Measurements from ENCODE around the gene LAPTM4A.
A peak's percentile ranks its signal among the peaks of the same experiment; 100 is the strongest.

The LAPTM4A gene

DNA sequence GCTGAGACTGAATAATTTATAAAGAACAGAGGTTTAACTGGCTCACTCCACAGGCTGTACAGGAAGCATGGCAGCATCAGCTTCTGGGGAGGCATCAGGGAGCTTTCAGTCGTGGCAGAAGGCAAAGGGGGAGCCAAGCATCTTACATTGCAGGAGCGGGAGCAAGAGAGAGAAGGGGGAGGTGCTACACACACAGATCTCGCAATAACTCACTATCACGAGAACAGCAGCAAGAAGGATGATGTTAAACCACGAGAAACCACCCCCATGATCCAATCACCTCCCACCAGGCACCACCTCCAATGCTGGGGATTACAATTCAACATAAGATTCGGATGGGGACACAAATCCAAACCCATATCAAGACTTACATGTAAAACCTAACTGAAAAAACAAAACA, 21.2 kb downstream of the LAPTM4A start:
- in situ Hi-C loops (cut with MboI; ENCODE audit: low pct_unique_long_range_greater_than_20kb, low sequenced_read_pairs): no loop called here
- no peak for DNase-seq

GRCh38 chr2:20027705-20028434, 23.6 kb downstream of the LAPTM4A start:
- in situ Hi-C loops (cut with MboI; ENCODE audit: low pct_unique_long_range_greater_than_20kb, low sequenced_read_pairs): no loop called here
- no peak for DNase-seq

GRCh38 chr2:20027260-20027677, 24.2 kb downstream of the LAPTM4A start:
- in situ Hi-C loops (cut with MboI; ENCODE audit: low pct_unique_long_range_greater_than_20kb, low sequenced_read_pairs): no loop called here
- DNase-seq: no peak

GRCh38 chr2:20025065-20025786, 26.2 kb downstream of the LAPTM4A start:
- DNase-seq: no peak
- in situ Hi-C loops (cut with MboI; ENCODE audit: low pct_unique_long_range_greater_than_20kb, low sequenced_read_pairs): no loop called here

- in situ Hi-C loops (cut with MboI; ENCODE audit: low pct_unique_long_range_greater_than_20kb, low sequenced_read_pairs): no loop called here
- DNase-seq: peak; percentile 28
Observed at GRCh38 chr2:20023688-20024087, 27.7 kb downstream of the LAPTM4A start.

GRCh38 chr2:20021405-20022009, 29.9 kb downstream of the LAPTM4A start:
- in situ Hi-C loops (cut with MboI; ENCODE audit: low pct_unique_long_range_greater_than_20kb, low sequenced_read_pairs): no loop called here
- DNase-seq: peak; percentile 29

DNA sequence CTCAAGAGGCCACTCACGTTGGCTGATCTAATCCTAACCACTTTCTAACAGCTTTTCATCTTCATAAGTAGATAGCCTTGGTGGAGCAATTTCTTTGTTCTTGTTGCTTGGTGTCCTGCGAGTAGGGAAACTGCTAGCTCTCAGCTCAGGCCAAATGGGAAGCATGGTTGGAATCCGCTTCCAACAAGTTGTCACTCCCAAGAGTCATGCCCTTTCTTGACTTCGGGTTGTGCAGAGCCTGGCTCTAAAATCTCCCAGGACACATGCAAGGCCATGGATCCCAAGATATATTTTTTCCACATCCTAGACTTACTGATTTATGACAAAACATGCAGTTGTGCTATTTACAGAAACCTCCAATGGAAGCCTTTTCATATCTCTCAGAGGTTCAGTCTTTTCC, 31.7 kb downstream of the LAPTM4A start:
- DNase-seq: no peak
- in situ Hi-C loops (cut with MboI; ENCODE audit: low pct_unique_long_range_greater_than_20kb, low sequenced_read_pairs): no loop called here

DNA sequence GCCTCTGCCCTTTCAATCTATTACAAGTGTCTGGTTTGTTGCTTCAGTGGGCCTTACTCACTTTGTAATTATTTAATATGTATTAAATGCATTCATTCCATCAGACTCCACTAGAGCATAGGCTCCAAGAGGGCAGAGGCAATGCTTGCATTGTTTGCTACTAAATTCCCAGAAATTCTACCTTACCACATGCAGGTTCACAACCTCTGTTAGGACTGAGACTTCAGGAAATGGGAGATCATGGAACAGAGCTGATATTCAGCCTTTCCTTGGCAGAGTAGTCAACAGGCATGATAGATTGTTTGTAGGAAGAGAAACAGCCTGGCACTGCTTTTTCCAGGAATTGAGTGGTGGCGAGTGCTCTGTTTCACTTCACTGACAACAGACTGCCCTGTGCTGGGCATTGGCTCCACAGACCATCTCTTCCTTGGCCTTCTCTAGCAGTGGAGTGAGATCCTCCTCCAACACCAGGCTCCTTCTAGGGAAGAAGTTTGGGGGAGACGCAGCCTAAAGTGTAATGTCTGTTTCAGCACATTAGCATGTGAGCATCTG, 32.8 kb downstream of the LAPTM4A start:
- no peak for DNase-seq
- in situ Hi-C loops (cut with MboI; ENCODE audit: low pct_unique_long_range_greater_than_20kb, low sequenced_read_pairs): no loop called here

GRCh38 chr2:20016346-20016745, 35.1 kb downstream of the LAPTM4A start:
- in situ Hi-C loops (cut with MboI; ENCODE audit: low pct_unique_long_range_greater_than_20kb, low sequenced_read_pairs): no loop called here
- no peak for DNase-seq

- in situ Hi-C loops (cut with MboI; ENCODE audit: low pct_unique_long_range_greater_than_20kb, low sequenced_read_pairs): no loop called here
- DNase-seq: peak; percentile 65
Observed at GRCh38 chr2:20015482-20016083, 35.8 kb downstream of the LAPTM4A start.

DNA sequence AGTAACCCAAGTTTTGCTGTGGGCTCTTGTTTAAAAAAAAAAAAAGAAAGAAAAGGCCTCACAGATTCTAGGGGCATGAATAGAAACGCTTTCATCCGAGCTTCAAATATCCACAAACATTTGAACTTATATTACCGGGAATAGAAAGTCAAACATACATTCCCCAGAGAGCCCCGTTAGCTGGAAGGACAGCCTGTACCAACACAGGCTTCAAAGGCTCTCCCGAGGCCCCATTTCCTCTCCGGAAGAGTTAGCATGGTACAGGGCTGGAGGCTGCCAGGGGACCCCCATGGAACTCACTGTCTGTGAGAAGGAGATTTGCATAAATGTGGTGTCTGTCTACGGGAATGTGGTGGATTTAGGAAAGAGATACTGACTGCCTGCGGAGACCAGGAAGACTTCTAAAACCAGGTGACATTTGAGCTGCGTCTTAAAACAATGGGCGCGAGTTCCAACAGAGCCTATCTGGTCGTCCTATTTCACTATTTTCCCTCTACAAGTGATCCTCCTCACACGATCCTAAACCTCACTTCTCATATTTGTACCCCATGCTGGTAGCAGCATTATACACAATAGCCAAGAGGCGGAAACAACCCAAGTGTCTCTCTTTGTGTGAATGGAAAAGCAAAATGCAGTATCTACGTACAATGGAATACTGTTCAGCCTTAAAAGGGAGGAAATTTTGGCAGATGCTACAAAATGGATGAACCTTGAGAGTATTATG, 38.1 kb downstream of the LAPTM4A start:
- no peak for DNase-seq
- in situ Hi-C loops (cut with MboI; ENCODE audit: low pct_unique_long_range_greater_than_20kb, low sequenced_read_pairs): no loop called here

- in situ Hi-C loops (cut with MboI; ENCODE audit: low pct_unique_long_range_greater_than_20kb, low sequenced_read_pairs): no loop called here
Observed at GRCh38 chr2:20012282-20013125, 38.9 kb downstream of the LAPTM4A start, which contains the start of gene MATN3. Gene MATN3, minus strand, starts transcription at chr2:20012668. Its CDS starts 37 bp downstream, at chr2:20012631.

DNA sequence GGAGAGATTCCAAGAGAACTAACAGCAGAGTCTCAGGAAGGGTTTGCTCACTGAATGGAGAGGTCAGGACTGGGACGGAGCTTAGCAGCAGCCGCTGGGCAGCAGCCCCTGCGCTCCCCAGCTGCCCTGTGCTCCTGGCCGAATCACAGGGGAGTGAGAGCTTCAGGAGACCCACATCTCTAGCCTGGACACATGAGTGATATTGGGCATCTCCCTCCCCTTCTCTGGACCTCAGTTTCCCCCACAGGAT, 39.5 kb downstream of the LAPTM4A start:
- in situ Hi-C loops (cut with MboI; ENCODE audit: low pct_unique_long_range_greater_than_20kb, low sequenced_read_pairs): no loop called here

More at GRCh38 chr2:20012282-20013125, 38.9 kb downstream of the LAPTM4A start, which contains the start of gene MATN3:
- DNase-seq: no peak

GRCh38 chr2:20011276-20012031, 40.0 kb downstream of the LAPTM4A start:
- DNase-seq: no peak
- in situ Hi-C loops (cut with MboI; ENCODE audit: low pct_unique_long_range_greater_than_20kb, low sequenced_read_pairs): no loop called here

More for the DNA sequence above, 39.5 kb downstream of the LAPTM4A start:
- DNase-seq: no peak

DNA sequence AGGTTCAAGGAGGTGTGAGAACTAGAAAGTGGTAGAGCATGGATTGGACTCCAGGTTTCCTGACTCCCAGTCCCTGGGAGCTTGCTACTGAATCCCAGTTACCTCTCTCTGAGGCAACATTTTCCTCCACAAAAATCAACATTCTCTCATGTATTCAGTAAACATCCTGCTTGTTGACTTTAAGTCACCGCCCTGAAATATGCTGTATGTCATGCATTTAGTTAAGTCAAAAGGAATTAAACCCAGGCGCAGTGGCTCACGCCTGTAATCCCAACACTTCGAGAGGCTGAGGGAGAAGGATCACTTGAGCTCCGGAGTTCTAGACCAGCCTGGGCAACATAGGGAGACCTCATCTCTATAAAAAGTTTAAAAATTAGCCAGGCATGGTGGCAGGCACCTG, 42.7 kb downstream of the LAPTM4A start:
- DNase-seq: no peak
- in situ Hi-C loops (cut with MboI; ENCODE audit: low pct_unique_long_range_greater_than_20kb, low sequenced_read_pairs): no loop called here

GRCh38 chr2:20005891-20006470, 45.4 kb downstream of the LAPTM4A start:
- DNase-seq: no peak
- in situ Hi-C loops (cut with MboI; ENCODE audit: low pct_unique_long_range_greater_than_20kb, low sequenced_read_pairs): no loop called here

- in situ Hi-C loops (cut with MboI; ENCODE audit: low pct_unique_long_range_greater_than_20kb, low sequenced_read_pairs): no loop called here
- no peak for DNase-seq
Observed at GRCh38 chr2:20005067-20005627, 46.3 kb downstream of the LAPTM4A start.

Data from KBM-7 (cell line).